NCI-H1417 (cell line): ENCODE data around the gene P2RX6.
A peak's percentile ranks its signal among the peaks of the same experiment; 100 is the strongest.
"Not testable (repeated sequence)": the region's sequence is repeated elsewhere in the genome, so short reads cannot be mapped to it uniquely, and the experiment has no call there.

Experiments
- DNase-seq, 3 experiments: peaks; one replicate each; lab custom pipeline; 2025; lab: John Stamatoyannopoulos, UW

Gene P2RX6

GRCh38 chr22:21031545-21032036 is 16.6 kb downstream of the P2RX6 start:
- no peak for DNase-seq

DNA sequence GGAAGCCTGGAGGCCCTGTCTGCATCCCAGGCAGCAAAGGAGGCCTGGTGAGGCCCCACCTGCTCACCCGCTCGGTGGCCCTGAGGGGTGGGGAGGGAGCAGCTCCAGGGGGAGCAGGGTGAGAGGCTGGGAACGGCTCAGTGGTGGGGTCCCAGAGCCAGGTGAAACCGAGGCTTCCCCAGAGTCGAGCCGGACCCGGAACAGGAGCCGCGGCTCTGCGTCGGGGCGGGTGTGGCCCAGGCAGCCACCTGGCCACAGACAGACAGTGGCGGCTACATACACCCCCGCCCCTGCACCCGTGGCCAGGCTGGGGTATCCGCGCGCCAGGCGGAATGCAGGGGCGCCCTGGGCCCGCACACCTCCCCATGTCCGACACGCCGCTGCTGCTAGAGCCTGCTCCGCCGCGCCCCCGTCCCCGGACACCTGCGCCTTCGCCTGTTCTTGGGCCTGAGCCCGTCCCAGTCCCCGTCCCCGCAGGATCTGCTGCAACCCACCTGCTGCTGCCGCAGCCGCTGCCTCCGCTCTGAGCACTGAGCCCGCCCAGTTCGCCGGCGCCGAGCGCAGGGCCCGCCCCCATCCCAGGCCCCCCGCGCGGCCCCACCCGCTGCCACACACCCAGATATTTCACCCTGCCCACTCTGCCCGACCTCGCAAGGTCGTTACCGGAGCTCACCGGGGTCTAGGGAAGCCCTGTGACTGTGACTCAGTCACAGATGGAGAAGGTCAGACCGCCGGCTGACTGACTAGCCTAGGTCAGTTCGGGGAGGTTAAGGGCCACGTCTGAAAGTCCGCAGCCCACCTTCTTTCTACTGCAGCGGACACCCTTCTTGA is 17.3 kb downstream of the P2RX6 start, which contains the start of gene SLC7A4:
Gene SLC7A4, minus strand, starts transcription at position 525 of the 831 bp plus-strand sequence. CDS start 749 bp downstream, outside the sequence.
- peak; percentile 3 to 44 (median 35) for DNase-seq

DNA sequence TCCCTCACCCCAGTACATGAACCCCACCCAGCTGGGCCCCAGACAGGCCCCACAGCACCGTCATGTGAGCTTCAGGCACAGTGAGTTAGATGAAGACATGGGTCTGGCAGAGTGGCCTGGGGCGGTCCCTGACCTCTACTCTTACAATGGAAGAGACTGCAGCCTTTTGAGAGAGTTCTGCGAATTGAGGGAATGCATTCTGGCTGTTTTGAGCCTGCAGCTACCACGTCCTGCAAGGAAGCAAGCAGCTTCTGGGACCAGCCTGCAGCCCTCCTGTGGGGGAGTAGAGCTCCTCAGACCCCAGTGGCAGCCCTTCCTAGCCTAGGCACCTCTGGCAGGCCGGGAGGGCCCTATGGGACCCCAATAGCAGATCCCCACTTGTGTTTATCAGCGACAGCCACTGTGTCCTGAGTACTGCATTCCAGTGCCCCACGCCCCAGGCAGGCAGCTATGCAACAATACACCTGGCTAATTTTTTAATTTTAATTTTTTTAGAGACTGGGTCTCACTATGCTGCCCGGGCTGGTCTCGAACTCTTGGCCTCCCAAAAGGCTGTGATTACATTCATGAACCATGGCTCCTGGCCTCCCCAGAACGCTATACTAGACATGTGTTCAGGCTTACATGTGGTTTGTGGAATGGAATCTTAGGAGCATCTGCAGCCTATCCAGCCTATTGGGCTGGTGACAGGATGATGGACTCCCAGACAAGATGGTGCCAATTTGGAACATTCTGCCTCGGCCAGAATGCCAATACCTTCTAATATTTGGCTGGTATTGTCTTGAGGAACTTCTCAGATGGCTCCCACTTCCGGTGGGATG is 18.1 kb downstream of the P2RX6 start:
- DNase-seq = no peak

DNA sequence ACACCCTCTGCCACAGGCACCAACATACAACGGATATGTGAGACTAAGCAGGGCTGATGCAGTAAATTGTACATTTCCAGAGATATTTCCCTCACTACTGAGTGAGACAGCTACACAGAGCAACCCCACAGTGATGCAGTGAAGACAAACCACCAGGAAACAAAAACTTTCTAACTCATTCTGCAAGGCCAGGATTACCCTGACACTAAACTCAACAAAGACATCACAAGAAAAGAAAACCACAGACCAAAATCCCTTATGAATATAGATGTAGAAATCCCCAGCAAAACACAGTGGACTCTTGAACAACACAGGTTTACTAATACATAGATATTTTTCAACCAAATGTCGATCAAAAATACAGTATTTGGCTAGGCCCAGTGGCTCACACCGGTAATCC is 18.9 kb downstream of the P2RX6 start:
- no peak for DNase-seq

- DNase-seq = no peak
Observed at GRCh38 chr22:21034989-21035388, 20.0 kb downstream of the P2RX6 start.

DNA sequence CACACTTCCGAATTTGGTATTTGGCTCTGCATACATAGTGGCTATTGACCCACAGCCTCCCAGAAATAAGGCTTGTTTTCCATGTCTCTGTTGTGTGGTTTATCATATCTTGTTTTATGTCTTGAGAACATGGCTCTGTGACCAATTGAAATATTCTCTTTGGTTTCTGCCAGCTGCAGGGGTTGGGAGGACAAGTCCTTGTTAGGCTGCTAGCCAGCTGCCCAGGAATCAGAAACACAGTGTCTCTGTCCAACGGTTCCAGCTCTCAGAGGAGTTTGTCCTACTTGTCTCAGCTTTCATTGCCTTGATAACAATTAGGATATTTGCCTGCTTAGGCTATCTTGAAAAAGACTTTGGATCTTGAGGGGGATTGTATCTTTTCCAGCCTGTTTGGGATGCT is 23.4 kb downstream of the P2RX6 start:
- DNase-seq = no peak

GRCh38 chr22:21039158-21039557 is 24.2 kb downstream of the P2RX6 start:
- not testable (repeated sequence) for DNase-seq

DNA sequence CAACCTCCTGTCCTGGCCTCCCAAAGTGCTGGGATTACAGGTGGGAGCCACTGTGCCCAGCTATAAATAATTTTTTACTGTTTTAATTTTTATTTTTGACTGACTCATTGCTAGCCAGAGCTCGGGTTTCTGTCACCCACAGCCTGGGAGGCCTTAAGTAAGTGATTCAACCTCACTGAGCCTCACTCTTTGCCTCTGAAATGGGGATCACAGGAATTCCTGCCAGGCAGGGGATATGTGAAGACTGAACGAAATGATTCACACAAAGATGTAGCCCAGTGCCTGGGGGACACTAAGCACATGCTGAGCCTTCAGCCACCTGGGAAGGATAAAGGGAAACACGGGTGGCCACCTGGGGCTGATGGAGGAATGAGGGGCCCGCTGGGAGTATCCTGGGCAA is 27.0 kb downstream of the P2RX6 start:
- no peak for DNase-seq

GRCh38 chr22:21042978-21043859 is 28.3 kb downstream of the P2RX6 start:
- peak in 1 of 3 experiments; percentile 5 for DNase-seq

DNA sequence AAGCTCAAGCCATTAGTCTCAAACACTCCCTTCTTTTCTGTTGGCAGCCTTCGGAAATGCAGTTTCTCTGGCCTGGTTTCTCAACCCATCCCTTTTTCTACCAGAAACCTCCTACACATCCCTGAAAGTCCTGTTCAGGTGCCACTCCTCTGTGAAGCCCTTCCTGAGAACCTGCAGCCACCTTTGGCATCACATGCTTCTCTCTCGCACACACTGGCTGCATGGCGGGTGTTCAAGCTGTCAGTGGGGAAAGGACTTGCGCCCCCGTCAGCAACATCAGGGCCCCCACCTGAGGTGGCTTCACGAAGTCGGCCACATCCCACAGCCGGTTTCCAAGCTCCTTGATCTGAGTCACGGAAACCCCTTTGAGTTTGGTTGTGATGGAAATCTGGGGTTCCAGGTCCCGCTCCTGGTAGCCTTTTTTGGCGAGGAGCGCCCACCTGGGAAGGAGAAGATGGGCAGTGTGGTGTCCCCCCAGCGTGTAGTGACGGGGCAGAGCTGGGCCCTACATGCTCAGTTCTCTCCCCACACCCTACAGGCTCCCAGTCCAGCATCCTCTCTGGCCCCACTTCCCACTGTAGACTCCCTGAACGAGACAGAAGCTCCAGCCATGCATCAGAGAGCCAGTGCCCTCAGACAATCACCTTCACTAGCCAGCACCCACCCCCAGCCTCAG is 29.0 kb downstream of the P2RX6 start:
- no peak for DNase-seq

GRCh38 chr22:21044931-21045584 is 30.1 kb downstream of the P2RX6 start:
- DNase-seq = peak; percentile 54 to 83 (median 76)

GRCh38 chr22:21045585-21046294 is 30.8 kb downstream of the P2RX6 start, which contains the start of gene LRRC74B:
Gene LRRC74B, plus strand, starts transcription at chr22:21045946. Its CDS starts 41 bp downstream, at chr22:21045987.
- DNase-seq = peak; percentile 85 to 93 (median 87)

DNA sequence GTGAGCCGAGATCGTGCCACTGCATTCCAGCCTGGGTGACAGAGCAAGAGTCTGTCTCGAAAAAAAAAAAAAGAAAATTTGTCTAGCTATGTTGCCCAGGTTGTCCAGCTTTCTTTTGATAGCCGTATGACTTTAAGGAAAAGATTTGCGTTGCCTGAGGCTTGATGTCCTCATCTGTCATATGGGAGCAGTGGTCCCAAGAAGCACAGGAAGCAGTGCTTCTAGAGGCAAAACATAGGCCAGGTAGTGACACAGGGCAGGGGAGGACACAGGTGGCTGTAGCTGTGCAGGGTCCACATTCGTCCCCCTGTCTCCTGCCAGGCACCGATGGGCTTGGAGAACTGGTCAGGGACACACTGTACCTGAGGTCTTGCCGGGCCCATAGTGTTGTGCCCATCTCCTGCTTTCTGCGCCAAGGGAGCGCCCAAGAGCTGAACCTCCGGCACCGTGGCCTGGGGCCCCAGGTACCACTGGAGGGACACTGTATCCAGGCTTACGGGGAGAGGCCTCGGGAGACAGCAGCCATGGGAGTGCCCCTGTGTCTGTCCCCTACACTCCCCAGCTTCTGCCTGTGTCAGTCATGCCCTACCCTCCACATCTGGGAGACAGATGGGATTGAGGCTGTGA is 32.2 kb downstream of the P2RX6 start:
- DNase-seq = no peak

DNA sequence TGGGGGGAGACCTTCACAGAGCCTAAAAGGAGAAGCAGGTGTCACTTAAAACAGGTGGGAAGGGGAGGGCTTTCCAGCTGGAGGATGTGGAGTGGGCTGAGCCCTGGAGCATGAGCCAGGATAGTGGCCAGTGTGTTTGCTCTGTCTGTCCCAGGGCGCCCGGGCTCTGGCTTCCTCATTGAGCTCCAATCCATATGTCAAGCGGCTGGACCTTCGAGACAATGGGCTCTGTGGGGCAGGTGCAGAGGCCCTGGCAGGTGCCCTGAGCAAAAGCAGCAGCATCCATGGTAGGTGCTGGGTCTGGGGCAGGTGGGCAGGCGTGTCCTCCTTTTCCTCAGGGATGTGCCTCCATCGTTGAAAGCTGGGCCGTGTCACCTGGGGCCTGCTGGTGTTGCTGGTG is 32.8 kb downstream of the P2RX6 start:
- DNase-seq = peak; percentile 36 to 79 (median 48)

GRCh38 chr22:21048448-21048847 is 33.5 kb downstream of the P2RX6 start:
- DNase-seq = not testable (repeated sequence)

DNA sequence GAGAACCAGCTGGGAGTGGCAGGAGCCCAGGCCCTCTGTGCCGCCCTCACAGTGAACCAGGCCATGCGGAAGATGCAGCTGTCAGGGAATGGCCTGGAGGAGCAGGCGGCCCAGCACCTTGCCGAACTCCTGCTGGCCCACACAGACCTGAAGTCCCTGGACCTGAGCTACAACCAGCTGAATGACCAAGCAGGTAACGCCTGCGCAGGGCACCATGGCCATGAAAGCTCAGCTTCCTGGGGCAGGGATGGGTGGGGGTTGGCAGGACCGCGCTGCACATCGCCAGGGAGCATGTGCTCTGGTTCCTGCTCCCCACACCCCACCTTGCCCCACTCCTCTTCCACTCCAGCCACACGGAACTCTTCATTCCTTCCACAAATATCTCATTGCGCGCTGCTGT is 34.0 kb downstream of the P2RX6 start:
- not testable (repeated sequence) for DNase-seq

DNA sequence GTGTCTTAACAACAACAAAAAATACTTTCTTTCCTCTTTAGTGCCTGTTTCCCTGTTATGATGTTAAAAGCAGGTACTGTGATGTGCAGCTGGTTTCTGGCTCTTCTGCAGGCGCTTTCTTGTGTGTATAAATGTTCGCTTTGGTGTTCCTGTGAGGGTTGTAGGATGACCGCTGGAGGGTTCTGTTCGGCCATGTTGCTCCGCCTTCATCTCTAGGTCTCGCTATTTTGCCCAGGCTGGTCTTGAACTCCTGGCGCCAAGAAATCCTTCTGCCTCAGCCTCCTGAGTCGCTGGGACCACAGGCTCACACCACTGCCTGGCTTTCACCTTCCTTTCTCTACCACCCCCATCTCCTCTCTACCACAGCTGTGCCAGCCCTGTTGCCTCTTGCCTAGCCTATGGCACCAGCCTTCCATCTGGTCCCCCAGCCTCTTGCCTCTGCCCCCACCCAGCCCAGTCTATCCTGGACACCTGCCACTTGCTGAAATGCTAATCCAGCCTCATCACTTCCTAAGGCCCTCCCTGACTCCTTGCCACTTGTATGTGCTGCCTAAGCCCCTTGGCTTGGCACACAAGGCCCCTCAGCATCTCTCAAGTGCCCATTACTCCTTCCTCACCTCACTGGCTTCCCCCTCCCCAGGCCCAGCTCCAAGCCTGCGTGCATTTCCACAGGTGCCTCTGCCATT is 36.3 kb downstream of the P2RX6 start:
- DNase-seq = no peak

DNA sequence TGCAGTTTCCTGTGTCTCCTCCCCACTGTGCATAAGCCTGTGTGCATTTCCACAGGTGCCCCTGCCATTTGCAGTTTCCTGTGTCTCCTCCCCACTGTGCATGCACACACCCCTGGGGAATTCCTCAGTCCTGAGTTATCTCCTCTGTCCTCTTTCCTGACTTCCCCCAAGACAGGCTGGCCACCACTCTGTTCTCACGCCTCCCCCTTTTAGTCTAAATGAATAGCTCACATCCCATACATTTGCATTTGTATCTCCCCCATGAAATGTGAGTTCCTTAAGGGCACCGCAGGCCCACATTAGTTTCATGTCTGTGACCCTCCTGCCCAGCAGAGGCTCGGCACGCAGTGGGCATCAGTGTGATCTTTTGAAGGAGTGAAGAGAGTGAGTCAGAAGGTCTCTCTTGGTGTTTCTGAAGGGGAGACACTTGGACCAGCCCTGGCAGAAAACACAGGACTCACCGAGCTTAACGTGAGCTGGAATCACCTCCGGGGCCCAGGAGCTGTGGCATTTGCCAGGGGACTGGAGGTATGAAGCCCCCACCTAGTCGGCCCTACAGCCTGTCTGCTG is 37.0 kb downstream of the P2RX6 start:
- no peak for DNase-seq
